GM18861 (cell line): ENCODE results near the gene TMTC4.
"Not testable (repeated sequence)": the region's sequence is repeated elsewhere in the genome, so short reads cannot be mapped to it uniquely, and the experiment has no call there.

Experiments
- ATAC-seq: cut with Tn5 transposase; IDR thresholded peaks from one replicate; pipeline ENCODE4 v1.9.1; 2021; ENCODE audit not compliant: unreplicated experiment

Gene TMTC4

GRCh38 chr13:100630555-100630954 lies 44.0 kb downstream of the TMTC4 start:
- ATAC-seq = no peak

GRCh38 chr13:100627120-100627519 lies 47.5 kb downstream of the TMTC4 start:
- no peak for ATAC-seq

DNA sequence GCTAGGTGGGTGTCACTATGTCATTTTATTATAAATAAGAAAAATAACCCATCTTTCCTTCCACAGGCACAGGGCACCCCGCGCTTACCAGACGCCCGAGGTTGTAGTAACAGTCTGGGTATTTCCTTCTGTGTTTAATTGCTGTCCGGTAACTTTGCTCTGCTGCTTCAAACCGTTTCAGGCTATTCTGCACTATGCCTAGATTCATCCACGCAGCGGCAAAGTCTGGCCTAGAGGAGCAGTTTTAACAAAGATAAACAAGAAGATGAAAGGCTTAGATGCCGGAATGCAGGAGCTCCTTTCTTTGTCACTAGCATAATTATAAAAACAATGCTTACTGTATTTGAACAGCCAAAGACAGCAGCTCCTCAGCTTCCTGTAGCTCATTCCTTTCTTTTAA lies 49.1 kb downstream of the TMTC4 start:
- ATAC-seq = no peak

DNA sequence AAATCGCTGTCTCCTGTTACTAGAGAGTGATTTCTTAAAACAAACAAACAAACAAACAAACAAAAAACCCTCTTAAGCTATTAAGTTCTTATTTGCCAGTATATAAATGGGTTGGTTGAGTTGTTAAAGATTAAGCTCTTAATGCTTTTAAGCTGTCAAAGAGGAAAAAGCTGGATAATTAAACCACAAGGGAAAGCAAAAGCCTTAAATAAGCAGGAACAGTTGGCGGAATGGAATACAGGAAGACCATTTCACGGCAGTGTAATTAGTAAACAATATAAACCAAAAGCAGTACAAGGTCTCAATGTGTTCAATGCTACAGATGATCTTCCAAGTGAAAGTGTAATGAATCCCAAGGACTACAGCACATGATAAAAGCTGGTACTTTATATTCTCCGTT lies 53.8 kb downstream of the TMTC4 start:
- no peak for ATAC-seq

- ATAC-seq = no peak
These were observed 54.7 kb downstream of the TMTC4 start for GRCh38 chr13:100619940-100620339.

DNA sequence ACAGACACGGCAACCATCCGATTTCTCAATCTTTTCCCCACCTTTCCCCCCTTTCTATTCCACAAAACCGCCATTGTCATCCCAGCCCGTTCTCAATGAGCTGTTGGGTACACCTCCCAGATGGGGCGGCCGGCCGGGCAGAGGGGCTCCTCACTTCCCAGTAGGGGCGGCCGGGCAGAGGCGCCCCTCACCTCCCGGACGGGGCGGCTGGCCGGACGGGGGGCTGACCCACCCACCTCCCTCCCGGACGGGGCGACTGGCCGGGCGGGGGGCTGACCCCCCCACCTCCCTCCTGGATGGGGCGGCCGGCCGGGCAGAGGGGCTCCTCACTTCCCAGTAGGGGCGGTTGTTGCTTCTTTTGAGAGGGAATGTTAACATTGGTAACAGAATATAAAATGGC lies 55.7 kb downstream of the TMTC4 start:
- not testable (repeated sequence) for ATAC-seq

- no peak for ATAC-seq
These were observed 61.6 kb downstream of the TMTC4 start for GRCh38 chr13:100613031-100613430.

DNA sequence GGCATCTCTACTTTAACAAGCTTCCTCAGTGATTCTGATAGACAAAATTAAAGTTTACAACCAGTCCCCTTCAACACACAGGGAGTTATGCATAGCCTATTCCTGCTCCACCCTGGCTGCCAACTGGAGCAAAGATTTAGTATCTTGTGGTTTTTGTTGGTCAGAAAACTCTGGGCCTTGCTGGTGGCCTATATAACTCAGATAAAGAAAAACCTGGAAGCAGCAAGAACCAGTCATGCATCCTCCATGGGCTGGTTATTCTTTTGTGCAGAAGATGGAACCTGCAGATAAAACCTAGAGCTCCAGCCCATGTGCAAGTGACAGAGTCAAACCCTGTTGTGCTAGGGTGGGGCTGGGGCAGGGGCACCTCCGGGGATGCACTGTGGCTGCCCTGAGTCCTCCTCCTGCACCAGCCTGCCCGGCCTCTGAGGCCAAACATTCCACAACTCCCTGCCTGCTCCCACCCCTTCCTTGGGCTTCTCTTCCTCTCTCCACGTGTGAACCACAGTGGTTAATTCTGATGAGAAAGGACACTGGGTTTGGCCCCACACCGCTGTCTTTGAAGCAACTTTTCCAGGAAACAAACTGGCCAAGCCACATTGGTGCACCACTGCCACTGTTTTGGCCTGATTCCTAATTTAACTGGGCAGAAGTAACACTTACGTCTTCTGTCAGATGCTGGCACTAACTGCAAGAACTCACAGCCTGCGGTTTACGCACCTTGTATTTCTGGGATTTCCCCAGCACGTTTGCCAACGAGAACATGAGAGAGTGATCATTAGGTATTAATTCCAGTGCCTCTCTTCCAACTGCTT lies 62.7 kb downstream of the TMTC4 start:
- no peak for ATAC-seq

GRCh38 chr13:100610391-100611347 lies 63.9 kb downstream of the TMTC4 start:
- ATAC-seq = no peak

DNA sequence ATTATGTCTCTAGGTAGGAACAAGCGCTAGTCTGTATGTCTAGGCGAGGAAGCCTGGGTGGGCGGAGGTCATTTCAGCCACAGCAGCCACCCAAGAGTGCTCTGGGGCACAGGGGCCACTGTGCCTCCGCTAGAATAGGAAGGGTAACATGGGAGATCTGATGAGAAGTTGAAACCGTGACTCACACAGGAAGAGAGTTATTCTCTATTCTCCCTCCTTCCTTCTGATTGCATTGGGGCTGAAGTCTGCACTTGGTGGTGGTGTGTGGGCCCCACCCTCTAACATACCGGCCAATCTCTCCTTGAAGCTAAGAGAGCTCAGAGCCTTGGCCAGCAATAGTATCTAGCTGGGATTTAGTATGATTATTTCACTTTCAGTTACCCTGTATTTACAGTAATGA lies 65.7 kb downstream of the TMTC4 start:
- ATAC-seq = peak; percentile 84

DNA sequence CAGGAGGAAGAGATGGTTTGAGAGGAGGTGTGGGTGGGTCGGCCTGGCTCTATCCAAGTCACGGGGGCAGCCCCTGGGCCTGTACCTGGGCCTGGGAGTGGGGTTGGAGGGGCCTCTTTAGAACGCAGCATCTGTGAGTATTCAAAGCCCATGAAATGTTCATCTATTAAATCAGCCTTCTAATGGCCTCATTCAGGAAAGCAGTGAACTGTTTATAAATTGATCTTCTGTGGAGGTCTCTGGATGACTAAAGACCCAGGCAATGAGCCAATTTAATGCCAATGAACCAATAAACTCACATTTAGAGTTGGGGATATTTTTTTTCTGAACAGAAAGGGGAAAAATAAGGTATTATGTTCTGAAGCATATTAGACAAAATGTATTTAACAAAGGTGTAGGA lies 66.1 kb downstream of the TMTC4 start:
- ATAC-seq = no peak

DNA sequence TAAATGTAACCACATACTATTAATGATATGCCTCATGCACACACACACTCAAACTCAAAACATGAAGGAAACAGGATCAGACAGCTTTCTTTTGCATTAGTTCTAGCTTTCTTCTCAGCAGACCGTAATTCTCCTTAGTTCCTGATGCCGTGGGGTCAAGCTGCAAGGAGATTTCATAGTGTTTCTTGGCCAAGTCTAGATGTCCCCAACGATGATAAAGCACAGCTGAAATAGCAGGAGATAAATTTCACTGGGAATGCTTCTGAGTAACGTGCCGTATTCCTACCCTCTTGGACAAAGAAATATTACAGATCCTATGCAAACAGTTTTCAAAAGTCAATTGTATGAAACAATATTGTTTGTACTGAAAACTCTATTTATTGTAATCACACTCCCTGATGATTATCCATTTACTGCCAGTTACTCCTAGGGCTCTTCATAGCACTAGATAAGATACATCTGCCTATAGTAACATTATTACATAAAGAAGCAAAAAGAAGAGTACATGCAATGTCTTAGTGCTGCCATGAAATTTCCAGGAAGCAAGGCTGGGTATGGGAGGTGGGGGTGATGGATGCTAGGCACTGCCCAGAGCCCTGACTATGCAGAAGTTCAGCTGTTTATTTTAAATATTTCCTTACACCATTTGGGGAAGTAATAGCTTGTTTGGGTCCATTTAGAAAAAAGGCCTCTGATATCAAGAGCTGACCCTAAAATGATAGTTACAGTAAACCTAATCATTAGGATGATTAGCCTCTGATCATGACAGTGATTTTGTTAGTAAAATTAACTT lies 69.5 kb downstream of the TMTC4 start:
- ATAC-seq = no peak

GRCh38 chr13:100602493-100603111 lies 72.0 kb downstream of the TMTC4 start:
- ATAC-seq = no peak

GRCh38 chr13:100601716-100602115 lies 72.9 kb downstream of the TMTC4 start:
- no peak for ATAC-seq

DNA sequence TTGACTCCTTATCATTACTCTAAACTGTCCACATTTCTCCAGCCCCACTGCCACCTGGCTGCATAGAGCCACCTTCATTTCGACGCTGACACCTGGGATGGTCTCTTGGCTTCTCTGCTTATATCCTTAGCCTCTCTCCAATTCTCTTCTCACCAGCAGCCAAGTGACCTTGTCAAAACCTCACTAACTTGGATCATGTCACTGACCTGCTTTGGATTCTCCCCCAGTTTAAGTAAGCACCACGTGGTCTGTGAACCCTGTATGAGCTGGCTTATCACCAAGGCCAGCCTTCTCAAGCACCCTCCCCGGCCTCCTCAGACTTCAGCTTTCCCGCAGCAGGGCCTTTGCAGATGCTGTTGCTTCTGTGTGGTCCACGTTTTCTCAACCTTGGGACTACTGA lies 73.7 kb downstream of the TMTC4 start:
- ATAC-seq = no peak

GRCh38 chr13:100600461-100600860 lies 74.1 kb downstream of the TMTC4 start:
- no peak for ATAC-seq

DNA sequence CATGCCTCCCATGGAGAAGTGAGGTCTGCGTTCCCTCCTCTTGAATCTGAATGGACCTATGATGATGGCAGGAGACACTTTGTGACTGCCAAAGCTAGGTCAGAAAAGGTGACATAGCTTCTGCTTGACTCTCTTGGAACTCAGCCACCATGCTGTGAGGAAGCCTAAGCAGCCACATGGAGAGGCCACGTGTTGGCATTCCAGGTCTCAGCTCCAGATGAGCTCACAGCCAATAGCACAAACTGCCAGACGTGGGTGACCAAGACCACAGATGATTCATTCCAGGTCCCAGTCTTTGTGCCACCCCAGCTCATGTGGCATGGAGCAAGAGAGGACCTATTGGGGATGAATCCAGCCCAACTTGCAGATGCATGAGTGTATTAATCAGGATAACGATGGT lies 77.3 kb downstream of the TMTC4 start:
- ATAC-seq = no peak

- ATAC-seq = no peak
These were observed 78.1 kb downstream of the TMTC4 start for GRCh38 chr13:100596516-100596915.

DNA sequence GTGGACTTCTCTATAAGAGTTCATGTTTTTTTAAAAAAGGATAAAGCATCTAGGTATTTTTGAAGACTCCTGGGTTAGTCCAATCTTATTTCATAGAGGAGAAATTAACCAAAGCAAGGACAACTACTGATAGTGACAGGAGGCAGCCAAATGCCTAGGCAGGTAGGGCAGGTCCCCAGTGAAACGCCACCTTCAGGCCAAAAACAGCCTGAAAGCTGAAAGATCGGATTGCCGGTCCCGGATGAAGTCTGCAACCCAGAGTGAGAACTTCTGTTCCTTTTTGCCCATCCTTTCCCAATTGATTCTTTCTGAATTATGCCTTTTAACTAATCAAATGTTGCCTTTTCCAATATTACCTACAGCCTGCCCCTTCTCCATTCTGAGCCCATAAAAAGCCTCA lies 79.9 kb downstream of the TMTC4 start:
- ATAC-seq = no peak

DNA sequence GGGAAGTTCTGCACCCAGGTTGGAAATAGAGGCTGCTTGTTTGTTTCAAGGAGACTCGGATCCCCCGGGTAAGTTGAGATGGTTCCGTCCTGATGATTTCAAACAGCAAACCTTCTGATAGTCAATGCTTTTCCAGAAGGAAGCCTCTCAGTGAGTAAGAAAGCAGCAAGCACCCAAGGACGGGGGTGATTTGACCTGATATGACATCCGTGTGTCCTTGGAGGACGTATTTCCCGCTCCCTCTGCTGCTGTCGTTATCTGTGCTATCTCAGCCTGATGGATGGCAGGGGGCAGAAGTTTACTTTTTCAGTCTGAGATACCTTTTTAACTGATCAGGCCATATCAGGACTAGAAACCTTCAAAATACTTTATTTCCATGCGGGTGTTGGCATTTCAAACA lies 80.3 kb downstream of the TMTC4 start:
- ATAC-seq = no peak
